ENCODE data around the gene API5. TPM values are rescaled to one million over a fixed set of nuclear protein-coding genes. Genes with fewer than 3 reads are reported as not detected.

The API5 gene
- polyA plus RNA-seq, 1 of the 3 experiments (the other 2 are of a cell fraction), result 80.9 TPM

DNA sequence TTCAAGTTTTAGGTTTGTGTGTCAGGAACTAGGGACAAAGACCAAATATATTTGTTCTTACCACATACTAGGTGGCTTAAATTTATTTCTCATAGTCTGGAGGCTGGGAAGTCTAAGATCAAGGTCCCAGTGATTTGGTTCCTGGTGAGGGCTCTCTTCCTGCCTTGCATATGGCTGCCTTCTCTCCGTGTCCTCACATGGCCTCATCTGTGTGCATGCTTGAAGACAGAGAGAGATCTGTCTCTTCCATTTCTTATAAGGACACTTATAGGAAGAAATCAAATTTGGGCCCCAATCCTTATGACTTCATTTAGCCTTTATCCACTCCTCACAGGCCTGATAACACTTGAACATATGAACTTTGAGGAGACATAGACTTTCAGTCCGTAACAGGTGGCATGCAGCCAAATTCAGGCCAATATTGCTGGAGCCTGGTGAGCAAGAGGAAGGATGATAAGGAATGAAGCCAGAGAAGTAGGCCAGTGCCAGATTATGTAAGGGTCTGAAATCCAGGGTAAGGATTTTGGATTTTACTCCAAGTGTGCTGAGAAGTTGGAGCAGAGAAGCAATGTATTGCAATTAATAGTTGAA lies 82.1 kb downstream of the API5 start:
- Histone ChIP-seq H3K36me3 (replicated peaks in 1 of 2; ENCODE audit: control insufficient read depth in 1 of 2, insufficient read depth in 2 of 2, low read length in 1 of 2) (peaks cover 75 to 81% of the 10 kb centered on the region in 2 experiments), H3K4me1 (ENCODE audit: control insufficient read depth in 1 of 2, insufficient read depth in 2 of 2, low read depth in 1 of 2, low read length in 1 of 2) (no peaks in the 10 kb centered on the region), H3K27ac (ENCODE audit: low read depth in 2 of 2, low read length in 1 of 2) (no peak overlapping the region), H3K9me3 (no peaks in the 10 kb centered on the region), H4K20me1 (ENCODE audit: insufficient read depth) (no peaks in the 10 kb centered on the region), H3K4me3 (ENCODE audit: low read depth in 2 of 2, low read length in 1 of 2) (no peak overlapping the region), H3K9me2 (no peaks in the 10 kb centered on the region), H3F3A (replicated peaks; ENCODE audit: insufficient read depth) (no peaks in the 10 kb centered on the region), H3K4me2 (no peak overlapping the region), H3K27me3 (ENCODE audit: insufficient read depth) (no peaks in the 10 kb centered on the region), H2AFZ (ENCODE audit: low read depth) (no peak overlapping the region), H3K9ac (no peak overlapping the region), H3K79me2 (ENCODE audit: insufficient read depth) (0 out of 2 replicates have a peak, but pooled peaks cover 3% of the 10 kb centered on the region)
- WGBS (ENCODE audit: low lambda C conversion rate), result 97% methylated on average over 2 of the region's 2 CpGs
- POLR2A ChIA-PET, result no interaction called here
- DNase-seq, result no peak
- CTCF ChIA-PET, result interaction anchor here (1.1 to 1.4 kb wide), 3 partner anchors 13 to 26 kb away, joined by 3 to 4 read pairs (median 4); no protein-coding TSS in a partner anchor
- TF ChIP-seq FOXJ3 (CRISPR knock-in tag; IDR thresholded peaks at IDR 0.05) (no peak), POLR2AphosphoS5 (IDR thresholded peaks at IDR 0.05; ENCODE audit: low read depth, low read length) (no peak), RAD21 (IDR thresholded peaks at IDR 0.05; ENCODE audit: low read length) (no peak)
- TF ChIP-seq, protein P1, sequence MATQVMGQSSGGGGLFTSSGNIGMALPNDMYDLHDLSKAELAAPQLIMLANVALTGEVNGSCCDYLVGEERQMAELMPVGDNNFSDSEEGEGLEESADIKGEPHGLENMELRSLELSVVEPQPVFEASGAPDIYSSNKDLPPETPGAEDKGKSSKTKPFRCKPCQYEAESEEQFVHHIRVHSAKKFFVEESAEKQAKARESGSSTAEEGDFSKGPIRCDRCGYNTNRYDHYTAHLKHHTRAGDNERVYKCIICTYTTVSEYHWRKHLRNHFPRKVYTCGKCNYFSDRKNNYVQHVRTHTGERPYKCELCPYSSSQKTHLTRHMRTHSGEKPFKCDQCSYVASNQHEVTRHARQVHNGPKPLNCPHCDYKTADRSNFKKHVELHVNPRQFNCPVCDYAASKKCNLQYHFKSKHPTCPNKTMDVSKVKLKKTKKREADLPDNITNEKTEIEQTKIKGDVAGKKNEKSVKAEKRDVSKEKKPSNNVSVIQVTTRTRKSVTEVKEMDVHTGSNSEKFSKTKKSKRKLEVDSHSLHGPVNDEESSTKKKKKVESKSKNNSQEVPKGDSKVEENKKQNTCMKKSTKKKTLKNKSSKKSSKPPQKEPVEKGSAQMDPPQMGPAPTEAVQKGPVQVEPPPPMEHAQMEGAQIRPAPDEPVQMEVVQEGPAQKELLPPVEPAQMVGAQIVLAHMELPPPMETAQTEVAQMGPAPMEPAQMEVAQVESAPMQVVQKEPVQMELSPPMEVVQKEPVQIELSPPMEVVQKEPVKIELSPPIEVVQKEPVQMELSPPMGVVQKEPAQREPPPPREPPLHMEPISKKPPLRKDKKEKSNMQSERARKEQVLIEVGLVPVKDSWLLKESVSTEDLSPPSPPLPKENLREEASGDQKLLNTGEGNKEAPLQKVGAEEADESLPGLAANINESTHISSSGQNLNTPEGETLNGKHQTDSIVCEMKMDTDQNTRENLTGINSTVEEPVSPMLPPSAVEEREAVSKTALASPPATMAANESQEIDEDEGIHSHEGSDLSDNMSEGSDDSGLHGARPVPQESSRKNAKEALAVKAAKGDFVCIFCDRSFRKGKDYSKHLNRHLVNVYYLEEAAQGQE (IDR thresholded peaks at IDR 0.05; ENCODE audit: low read depth, low read length), result no peak

Small RNAs within 50 kb of the gene (small RNA-seq; reads per million reads assigned to genes)
- gene RF00019, result 0 reads per million in 7 experiments

Other genes starting within 250 kb of the API5 start
- gene TTC17, start 46.9 kb downstream of the API5 start, polyA plus RNA-seq (2012; rRNA removed), result 66.0 and 93.2 TPM in 2 replicates